ENCODE data around the gene HMGN1. TPM values are rescaled to one million over a fixed set of nuclear protein-coding genes. Genes with fewer than 3 reads are reported as not detected.
A peak's percentile ranks its signal among the peaks of the same experiment; 100 is the strongest.

Gene HMGN1
- total RNA-seq, 1 experiment from 2014 or later, result 293 TPM

DNA sequence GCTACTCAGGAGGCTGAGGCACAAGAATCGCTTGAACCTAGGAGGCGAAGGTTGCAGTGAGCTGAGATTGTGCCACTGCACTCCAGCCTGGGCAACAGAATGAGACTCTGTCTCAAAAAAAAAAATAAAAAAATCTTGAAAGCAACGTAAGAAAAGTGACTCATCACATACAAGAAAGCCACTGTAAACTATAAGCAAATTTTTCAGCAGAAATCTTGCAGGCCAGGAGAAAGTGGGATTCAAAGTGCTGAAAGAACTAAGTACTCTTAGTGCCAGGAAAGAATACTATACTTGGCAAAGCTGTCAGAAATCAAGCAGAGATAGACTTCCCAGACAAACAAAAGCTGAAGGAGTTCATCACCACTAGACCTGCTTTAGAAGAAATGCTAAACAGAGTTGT is 4.4 kb upstream of the HMGN1 start:
- DNase-seq (ENCODE audit: low read depth, low spot score) (no peak), ATAC-seq (no peak)
- Histone ChIP-seq H3K27ac (ENCODE audit: low read length) (no peak overlapping the region), H3K4me1 (ENCODE audit: control insufficient read depth, insufficient read depth, low read length) (no peaks in the 10 kb centered on the region), H3K4me3 (ENCODE audit: low read depth in 2 of 2, low read length in 2 of 2) (no peak overlapping the region), H3K36me3 (ENCODE audit: control insufficient read depth, insufficient read depth, low read length) (no peaks in the 10 kb centered on the region; the same call in 1 of the 2 replicates), H3K9me3 (ENCODE audit: control insufficient read depth, insufficient read depth, low read depth, low read length) (no peaks in the 10 kb centered on the region), H3K27me3 (ENCODE audit: control insufficient read depth, insufficient read depth, low read length) (no peaks in the 10 kb centered on the region)
- ChIA-PET POLR2A (no interaction called here), CTCF (no interaction called here)
- BruUV-seq (replicated peaks), result no TSS peak
- TF ChIP-seq, protein P1, sequence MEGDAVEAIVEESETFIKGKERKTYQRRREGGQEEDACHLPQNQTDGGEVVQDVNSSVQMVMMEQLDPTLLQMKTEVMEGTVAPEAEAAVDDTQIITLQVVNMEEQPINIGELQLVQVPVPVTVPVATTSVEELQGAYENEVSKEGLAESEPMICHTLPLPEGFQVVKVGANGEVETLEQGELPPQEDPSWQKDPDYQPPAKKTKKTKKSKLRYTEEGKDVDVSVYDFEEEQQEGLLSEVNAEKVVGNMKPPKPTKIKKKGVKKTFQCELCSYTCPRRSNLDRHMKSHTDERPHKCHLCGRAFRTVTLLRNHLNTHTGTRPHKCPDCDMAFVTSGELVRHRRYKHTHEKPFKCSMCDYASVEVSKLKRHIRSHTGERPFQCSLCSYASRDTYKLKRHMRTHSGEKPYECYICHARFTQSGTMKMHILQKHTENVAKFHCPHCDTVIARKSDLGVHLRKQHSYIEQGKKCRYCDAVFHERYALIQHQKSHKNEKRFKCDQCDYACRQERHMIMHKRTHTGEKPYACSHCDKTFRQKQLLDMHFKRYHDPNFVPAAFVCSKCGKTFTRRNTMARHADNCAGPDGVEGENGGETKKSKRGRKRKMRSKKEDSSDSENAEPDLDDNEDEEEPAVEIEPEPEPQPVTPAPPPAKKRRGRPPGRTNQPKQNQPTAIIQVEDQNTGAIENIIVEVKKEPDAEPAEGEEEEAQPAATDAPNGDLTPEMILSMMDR (IDR thresholded peaks at IDR 0.05), result no peak
- TF ChIP-seq TCF7L2 (IDR thresholded peaks at IDR 0.05; ENCODE audit: low read depth, low read length) (no peak), SIN3A (IDR thresholded peaks at IDR 0.05; ENCODE audit: borderline replicate concordance, insufficient read depth, low read depth, low read length) (no peak), REST (IDR thresholded peaks at IDR 0.05; ENCODE audit: insufficient read depth in 1 of 2, low read depth in 2 of 2, low read length in 1 of 2) (no peak), POLR2AphosphoS5 (IDR thresholded peaks at IDR 0.05; ENCODE audit: low read depth, low read length) (no peak)
- in situ Hi-C loops (cut with HindIII; ENCODE audit: low pct_unique_long_range_greater_than_20kb, low sequenced_read_pairs), result no loop called here
- intact Hi-C loops (cut with micrococcal nuclease; ENCODE audit: unreplicated experiment), result no loop called here

DNA sequence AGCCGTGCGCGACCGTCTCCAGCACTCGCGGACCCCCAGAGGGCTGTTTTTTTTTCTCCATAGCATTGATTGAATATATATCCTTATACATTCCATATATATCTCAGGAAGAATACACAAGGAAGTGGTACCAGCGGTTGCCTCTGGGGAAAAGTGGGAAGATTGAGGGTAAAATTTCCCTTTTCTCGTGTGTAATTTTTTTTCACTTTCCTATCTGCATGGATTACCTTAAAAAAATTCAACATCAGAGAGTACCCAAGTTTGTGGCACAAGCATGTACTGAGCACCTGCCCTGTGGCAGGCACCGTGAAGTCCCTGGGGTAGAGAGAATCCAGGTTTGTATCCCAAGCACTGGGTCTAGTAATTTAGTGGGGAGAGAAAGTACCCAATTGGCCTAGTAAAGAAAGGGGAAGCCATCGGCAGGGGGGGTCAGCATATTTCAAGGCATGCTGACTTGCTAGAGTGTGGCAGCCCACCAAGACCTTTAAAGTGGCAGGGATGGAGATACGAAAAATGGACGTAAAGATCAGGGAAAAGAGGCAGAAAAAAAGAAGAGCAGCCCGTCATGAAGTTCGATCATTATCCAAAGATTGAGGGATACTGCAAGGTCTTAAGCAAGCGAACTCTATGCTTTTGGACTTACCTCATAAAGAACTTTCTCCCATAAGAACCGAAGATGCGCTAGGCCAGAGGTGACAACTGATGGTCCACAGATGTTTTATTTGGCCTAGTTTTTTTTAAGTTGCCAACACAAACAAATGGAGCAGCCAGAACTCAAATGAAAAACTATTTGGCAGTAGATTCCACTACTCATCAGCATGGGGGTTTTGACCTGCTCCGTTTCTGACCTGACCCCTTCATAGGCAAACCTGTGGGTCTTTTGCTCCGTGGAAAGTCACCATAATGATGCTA is 1.5 kb upstream of the HMGN1 start:
- ChIA-PET POLR2A (interaction anchor here (1.0 kb wide), 1 partner anchor 30 kb away, joined by 3 read pairs; a partner anchor contains a TSS), CTCF (no interaction called here)
- ATAC-seq (no peak), DNase-seq (ENCODE audit: low read depth, low spot score) (no peak)
- in situ Hi-C loops (cut with HindIII; ENCODE audit: low pct_unique_long_range_greater_than_20kb, low sequenced_read_pairs), result no loop called here
- Histone ChIP-seq H3K27ac (ENCODE audit: low read length) (peak overlapping the region; percentile 82), H3K9me3 (ENCODE audit: control insufficient read depth, insufficient read depth, low read depth, low read length) (no peaks in the 10 kb centered on the region), H3K4me1 (ENCODE audit: control insufficient read depth, insufficient read depth, low read length) (peaks cover 9% of the 10 kb centered on the region), H3K36me3 (ENCODE audit: control insufficient read depth, insufficient read depth, low read length) (peaks cover 25% of the 10 kb centered on the region), H3K4me3 (ENCODE audit: low read depth in 2 of 2, low read length in 2 of 2) (peak overlapping the region; percentile 53 to 79), H3K27me3 (ENCODE audit: control insufficient read depth, insufficient read depth, low read length) (no peaks in the 10 kb centered on the region)
- intact Hi-C loops (cut with micrococcal nuclease; ENCODE audit: unreplicated experiment), result no loop called here
- TF ChIP-seq POLR2AphosphoS5 (IDR thresholded peaks at IDR 0.05; ENCODE audit: low read depth, low read length) (no peak), SIN3A (IDR thresholded peaks at IDR 0.05; ENCODE audit: borderline replicate concordance, insufficient read depth, low read depth, low read length) (no peak), REST (IDR thresholded peaks at IDR 0.05; ENCODE audit: insufficient read depth in 1 of 2, low read depth in 2 of 2, low read length in 1 of 2) (no peak), TCF7L2 (IDR thresholded peaks at IDR 0.05; ENCODE audit: low read depth, low read length) (no peak)
- TF ChIP-seq, protein P1 (IDR thresholded peaks at IDR 0.05), result no peak
- BruUV-seq (replicated peaks), result no TSS peak

Measured in Panc1 (cell line).